ENCODE results near the gene MYB. TPM values are rescaled to one million over a fixed set of nuclear protein-coding genes. Genes with fewer than 3 reads are reported as not detected.

Gene MYB
- total and polyA plus RNA-seq, 2 of the 4 experiments (the other 2 are of a cell fraction), result 0.44 to 0.90 TPM

DNA sequence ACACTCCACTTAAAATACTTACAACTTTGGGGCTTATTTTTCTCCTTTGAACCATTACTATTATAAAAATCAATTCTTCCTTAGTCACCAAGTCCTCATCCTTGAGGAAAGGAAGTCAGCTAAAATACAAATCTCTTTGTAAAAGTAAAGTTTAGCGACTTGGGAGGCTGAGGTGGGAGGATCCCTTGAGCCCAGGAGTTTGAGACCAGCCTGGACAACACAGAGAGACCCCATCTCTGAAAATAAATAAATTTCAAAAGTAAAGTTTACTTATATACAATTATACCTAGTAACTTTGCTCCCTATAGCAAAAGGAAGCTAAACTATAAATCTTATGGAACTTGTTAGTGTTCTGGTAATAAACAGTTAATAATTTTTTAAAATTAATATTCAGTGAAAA, 40.4 kb downstream of the MYB start:
- Histone ChIP-seq H3K9ac (ENCODE audit: low read depth, low read length) (no peak overlapping the region), H3K4ac (ENCODE audit: low read depth, low read length) (no peak overlapping the region), H4K91ac (ENCODE audit: insufficient read depth, low read depth, low read length) (no peak overlapping the region), H2BK15ac (ENCODE audit: low read depth, low read length) (no peak overlapping the region), H3K36me3 (ENCODE audit: control insufficient read depth, insufficient read depth, low read length) (no peaks in the 10 kb centered on the region), H4K8ac (ENCODE audit: low read depth in 2 of 2, low read length in 2 of 2) (no peak overlapping the region), H3K79me1 (ENCODE audit: low read depth in 1 of 2, low read length in 2 of 2) (no peaks in the 10 kb centered on the region), H3K4me3 (ENCODE audit: insufficient read depth, low read depth, low read length) (no peak overlapping the region), H3K9me3 (ENCODE audit: control insufficient read depth, insufficient read depth, low read length) (no peaks in the 10 kb centered on the region), H4K20me1 (ENCODE audit: insufficient read depth, low read length) (no peaks in the 10 kb centered on the region), H3K27me3 (ENCODE audit: control insufficient read depth, insufficient read depth, low read length) (no peaks in the 10 kb centered on the region), H3K9me1 (ENCODE audit: insufficient read depth, low read length) (peaks cover 6% of the 10 kb centered on the region; the same call in 1 of the 2 replicates), H3K27ac (ENCODE audit: insufficient read depth, low read length) (no peak overlapping the region), H3K23ac (ENCODE audit: low read depth, low read length) (no peak overlapping the region), H3K14ac (replicated peaks; ENCODE audit: low read depth, low read length) (no peak overlapping the region), H2BK5ac (ENCODE audit: low read depth, low read length, poor library complexity, severe bottlenecking) (no peak overlapping the region), H3K56ac (ENCODE audit: extremely low read depth, insufficient read depth, low read length) (no peak overlapping the region), H2AK5ac (ENCODE audit: low read depth, low read length) (no peak overlapping the region), H3K4me1 (ENCODE audit: control insufficient read depth, insufficient read depth, low read length) (no peaks in the 10 kb centered on the region), H2BK120ac (ENCODE audit: low read depth, low read length) (no peak overlapping the region), H2AFZ (replicated peaks; ENCODE audit: low read length, poor library complexity) (no peak overlapping the region), H2AK9ac (replicated peaks; ENCODE audit: low read depth, low read length, poor library complexity) (no peak overlapping the region), H4K5ac (ENCODE audit: low read depth, low read length) (no peak overlapping the region), H3K4me2 (ENCODE audit: low read depth, low read length) (no peak overlapping the region), H2BK20ac (ENCODE audit: low read depth, low read length) (no peak overlapping the region), H3K18ac (ENCODE audit: low read depth, low read length) (no peak overlapping the region)
- ATAC-seq (ENCODE audit: low read depth), result no peak
- WGBS, 2 experiments (ENCODE audit: extremely low coverage in 2 of 2, insufficient read length in 1 of 2), result no CpG with 5 or more reads among the region's 1 CpG
- no peak for DNase-seq
- ChIA-PET CTCF (no interaction called here), POLR2A (ENCODE audit: unreplicated experiment) (no interaction called here)
- no peak for TF ChIP-seq CHD1 (IDR thresholded peaks at IDR 0.05; ENCODE audit: low read depth, low read length)
- TF ChIP-seq CEBPB (IDR thresholded peaks at IDR 0.05; ENCODE audit: low read depth, low read length), result no peak
- TF ChIP-seq, protein P1, sequence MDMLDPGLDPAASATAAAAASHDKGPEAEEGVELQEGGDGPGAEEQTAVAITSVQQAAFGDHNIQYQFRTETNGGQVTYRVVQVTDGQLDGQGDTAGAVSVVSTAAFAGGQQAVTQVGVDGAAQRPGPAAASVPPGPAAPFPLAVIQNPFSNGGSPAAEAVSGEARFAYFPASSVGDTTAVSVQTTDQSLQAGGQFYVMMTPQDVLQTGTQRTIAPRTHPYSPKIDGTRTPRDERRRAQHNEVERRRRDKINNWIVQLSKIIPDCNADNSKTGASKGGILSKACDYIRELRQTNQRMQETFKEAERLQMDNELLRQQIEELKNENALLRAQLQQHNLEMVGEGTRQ (IDR thresholded peaks at IDR 0.05; ENCODE audit: low read depth, low read length), result no peak
- TF ChIP-seq, protein P2, sequence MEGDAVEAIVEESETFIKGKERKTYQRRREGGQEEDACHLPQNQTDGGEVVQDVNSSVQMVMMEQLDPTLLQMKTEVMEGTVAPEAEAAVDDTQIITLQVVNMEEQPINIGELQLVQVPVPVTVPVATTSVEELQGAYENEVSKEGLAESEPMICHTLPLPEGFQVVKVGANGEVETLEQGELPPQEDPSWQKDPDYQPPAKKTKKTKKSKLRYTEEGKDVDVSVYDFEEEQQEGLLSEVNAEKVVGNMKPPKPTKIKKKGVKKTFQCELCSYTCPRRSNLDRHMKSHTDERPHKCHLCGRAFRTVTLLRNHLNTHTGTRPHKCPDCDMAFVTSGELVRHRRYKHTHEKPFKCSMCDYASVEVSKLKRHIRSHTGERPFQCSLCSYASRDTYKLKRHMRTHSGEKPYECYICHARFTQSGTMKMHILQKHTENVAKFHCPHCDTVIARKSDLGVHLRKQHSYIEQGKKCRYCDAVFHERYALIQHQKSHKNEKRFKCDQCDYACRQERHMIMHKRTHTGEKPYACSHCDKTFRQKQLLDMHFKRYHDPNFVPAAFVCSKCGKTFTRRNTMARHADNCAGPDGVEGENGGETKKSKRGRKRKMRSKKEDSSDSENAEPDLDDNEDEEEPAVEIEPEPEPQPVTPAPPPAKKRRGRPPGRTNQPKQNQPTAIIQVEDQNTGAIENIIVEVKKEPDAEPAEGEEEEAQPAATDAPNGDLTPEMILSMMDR (conservative IDR thresholded peaks at IDR 0.05; ENCODE audit: low read depth, low read length), result no peak
- no peak for TF ChIP-seq MXI1 (IDR thresholded peaks at IDR 0.05; ENCODE audit: borderline replicate concordance, low read depth, low read length)
- dilution Hi-C loops (cut with HindIII; ENCODE audit: low sequenced_read_pairs, unreplicated experiment) (no loop called here), in situ Hi-C loops (cut with MboI; ENCODE audit: low sequenced_read_pairs) (no loop called here), intact Hi-C loops (cut with micrococcal nuclease) (no loop called here)
- BruUV-seq (replicated peaks), result no TSS peak

Measured in IMR-90 (cell line).